Umbilical cord (tissue), 2 donors: ENCODE measurements around the gene RPRD2. TPM values are rescaled to one million over a fixed set of nuclear protein-coding genes. Genes with fewer than 3 reads are reported as not detected.
"Not testable (repeated sequence)": the region's sequence is repeated elsewhere in the genome, so short reads cannot be mapped to it uniquely, and the experiment has no call there.

Experiments used
- DNase-seq: peaks from one replicate; pipeline ENCODE4 v3.0.0-alpha.2; 2015; ENCODE audit warnings: low spot score
- total RNA-seq: library from RNA; depleted of rRNA; stranded (reverse); fragments of >200 nt; gene quantifications from one replicate; pipeline ENCODE4 v1.2.3, GENCODE V29; 2014; ENCODE audit warnings: low replicate concordance; ENCODE audit not compliant: insufficient read depth

RPRD2 gene
- total RNA-seq = 11.1 TPM

GRCh38 chr1:150363426-150364230 is at the start of gene RPRD2:
Gene RPRD2, plus strand, starts transcription at chr1:150364147. Its CDS starts 568 bp downstream, at chr1:150364715.
- DNase-seq = peak; percentile 100

- DNase-seq = not testable (repeated sequence)
These were observed 49.3 kb upstream of the RPRD2 start for GRCh38 chr1:150314691-150315090.

- DNase-seq = no peak
These were observed 43.3 kb upstream of the RPRD2 start for GRCh38 chr1:150320667-150320978.

- peak; percentile 3 for DNase-seq
These were observed 42.2 kb upstream of the RPRD2 start for GRCh38 chr1:150321826-150322166.

GRCh38 chr1:150322310-150322709 is 41.6 kb upstream of the RPRD2 start:
- DNase-seq = no peak

GRCh38 chr1:150332651-150333290 is 31.2 kb upstream of the RPRD2 start:
- no peak for DNase-seq

- DNase-seq = no peak
These were observed 17.6 kb upstream of the RPRD2 start for GRCh38 chr1:150346316-150346715.

GRCh38 chr1:150352866-150353265 is 11.1 kb upstream of the RPRD2 start:
- no peak for DNase-seq

GRCh38 chr1:150362721-150363425 is 1.1 kb upstream of the RPRD2 start:
- DNase-seq = no peak

- peak; percentile 83 for DNase-seq
These were observed 470 bp downstream of the RPRD2 start for GRCh38 chr1:150364231-150365003.

GRCh38 chr1:150365941-150366340 is 2.0 kb downstream of the RPRD2 start:
- peak; percentile 31 for DNase-seq

GRCh38 chr1:150366416-150367296 is 2.7 kb downstream of the RPRD2 start:
- peak; percentile 11 for DNase-seq

- no peak for DNase-seq
These were observed 7.2 kb downstream of the RPRD2 start for GRCh38 chr1:150371110-150371509.

- DNase-seq = no peak
These were observed 8.6 kb downstream of the RPRD2 start for GRCh38 chr1:150372580-150372979.

GRCh38 chr1:150376110-150376509 is 12.2 kb downstream of the RPRD2 start:
- no peak for DNase-seq

GRCh38 chr1:150383631-150384324 is 19.8 kb downstream of the RPRD2 start:
- DNase-seq = no peak

- DNase-seq = no peak
These were observed 21.8 kb downstream of the RPRD2 start for GRCh38 chr1:150385537-150386445.

GRCh38 chr1:150386592-150386991 is 22.6 kb downstream of the RPRD2 start:
- no peak for DNase-seq

GRCh38 chr1:150387200-150387599 is 23.3 kb downstream of the RPRD2 start:
- no peak for DNase-seq
